Hepatocyte (in vitro differentiated cells): ENCODE measurements around the gene DISC1. TPM values are rescaled to one million over a fixed set of nuclear protein-coding genes. Genes with fewer than 3 reads are reported as not detected.

Experiments
- DNase-seq: peaks from one replicate; pipeline ENCODE4 v3.0.0-alpha.2; 2016; ENCODE audit warnings: low spot score
- H2AFZ ChIP-seq: fragments of 200-600 bp; sonication (generic); 2 replicates; pipeline ENCODE4 v1.6.0; 2016; ENCODE audit warnings: antibody characterized with exemption, mild to moderate bottlenecking
- H3K27ac ChIP-seq: fragments of 200-600 bp; sonication (generic); 2 replicates; pipeline ENCODE4 v1.5.1; 2016; ENCODE audit warnings: mild to moderate bottlenecking
- H3K27me3 ChIP-seq: fragments of 200-600 bp; sonication (generic); 2 replicates; pipeline ENCODE4 v1.6.1; 2016
- H3K36me3 ChIP-seq: fragments of 200-600 bp; sonication (generic); replicated peaks from 2 replicates; pipeline ENCODE4 v1.5.1; 2016; ENCODE audit warnings: low read depth; ENCODE audit not compliant: insufficient read depth
- H3K4me1 ChIP-seq: fragments of 200-600 bp; sonication (generic); 2 replicates; pipeline ENCODE4 v1.5.1; 2016; ENCODE audit warnings: mild to moderate bottlenecking, moderate library complexity; ENCODE audit not compliant: insufficient read depth
- H3K4me2 ChIP-seq: fragments of 200-600 bp; sonication (generic); 2 replicates; pipeline ENCODE4 v1.6.0; 2016
- H3K4me3 ChIP-seq: fragments of 200-600 bp; sonication (generic); 2 replicates; pipeline ENCODE4 v1.5.1; 2016; ENCODE audit warnings: mild to moderate bottlenecking
- H3K79me2 ChIP-seq: fragments of 200-600 bp; sonication (generic); 2 replicates; pipeline ENCODE4 v1.6.0; 2017; ENCODE audit warnings: mild to moderate bottlenecking
- H3K9me2 ChIP-seq: fragments of 200-600 bp; sonication (generic); replicated peaks from 2 replicates; pipeline ENCODE4 v1.6.0; 2017; ENCODE audit warnings: mild to moderate bottlenecking; ENCODE audit not compliant: insufficient read depth
- H3K9me3 ChIP-seq: fragments of 200-600 bp; sonication (generic); 2 replicates; pipeline ENCODE4 v1.5.1; 2016; ENCODE audit warnings: low read depth, mild to moderate bottlenecking
- H4K20me1 ChIP-seq: fragments of 200-600 bp; sonication (generic); 2 replicates; pipeline ENCODE4 v1.6.0; 2016; ENCODE audit warnings: mild to moderate bottlenecking; ENCODE audit not compliant: insufficient read depth, poor library complexity, severe bottlenecking
- CTCF ChIP-seq: fragments of 200-600 bp; sonication (generic); IDR thresholded peaks from 2 replicates; pipeline ENCODE4 v1.5.1; 2016; ENCODE audit warnings: antibody characterized with exemption, mild to moderate bottlenecking; ENCODE audit not compliant: poor library complexity
- EZH2 ChIP-seq: fragments of 200-600 bp; sonication (generic); IDR thresholded peaks from 2 replicates; pipeline ENCODE4 v1.6.1; 2016; ENCODE audit warnings: antibody characterized with exemption, mild to moderate bottlenecking, borderline replicate concordance
- EZH2phosphoT487 ChIP-seq: fragments of 200-600 bp; sonication (generic); IDR thresholded peaks from one replicate; pipeline ENCODE4 v1.6.1; 2018; ENCODE audit warnings: antibody characterized with exemption, mild to moderate bottlenecking, low read depth, moderate library complexity; ENCODE audit not compliant: unreplicated experiment, severe bottlenecking
- WGBS: methylation state at CpG from one replicate; pipeline ENCODE4 v1.1.6; 2016; ENCODE audit warnings: low lambda C conversion rate; ENCODE audit errors: missing lambda C conversion rate; 5-methylcytosine and 5-hydroxymethylcytosine counted together
- polyA plus RNA-seq: library from polyadenylated mRNA; unstranded; fragments of >200 nt; fragmentation: Nextera tagmentation; extraction: Ambion mirVana; gene quantifications from 2 replicates; pipeline ENCODE4 v1.2.1, GENCODE V29; 2016
- total RNA-seq: library from RNA; depleted of rRNA; stranded (reverse); fragments of >200 nt; gene quantifications from 2 replicates; pipeline ENCODE4 v1.2.3, GENCODE V29; 2014

The DISC1 gene
- total and polyA plus RNA-seq, 2 experiments from 2014 or later = 3.0 to 4.7 TPM

- Histone ChIP-seq H3K4me1 (no peaks in the 10 kb centered on the region), H3K27me3 (no peaks in the 10 kb centered on the region), H3K4me2 (no peak overlapping the region), H3K4me3 (no peak overlapping the region), H3K79me2 (no peaks in the 10 kb centered on the region), H3K36me3 (no peaks in the 10 kb centered on the region), H3K9me3 (no peaks in the 10 kb centered on the region), H2AFZ (no peak overlapping the region), H3K27ac (no peak overlapping the region), H3K9me2 (no peaks in the 10 kb centered on the region), H4K20me1 (no peaks in the 10 kb centered on the region)
- TF ChIP-seq EZH2 (no peak), EZH2phosphoT487 (no peak), CTCF (no peak)
- 99% methylated on average over 3 of the region's 3 CpGs for WGBS
- DNase-seq = no peak
Observed at GRCh38 chr1:231856426-231856825, 229.8 kb downstream of the DISC1 start.

- H3K36me3 ChIP-seq = no peaks in the 10 kb centered on the region
- TF ChIP-seq EZH2 (no peak), EZH2phosphoT487 (no peak), CTCF (no peak)
- H3K4me1 ChIP-seq = no peaks in the 10 kb centered on the region
- H3K9me3 ChIP-seq = no peaks in the 10 kb centered on the region
- H2AFZ ChIP-seq = no peak overlapping the region
- no peaks in the 10 kb centered on the region for H4K20me1 ChIP-seq
- no peaks in the 10 kb centered on the region for H3K9me2 ChIP-seq
- H3K4me2 ChIP-seq = no peak overlapping the region
- no peaks in the 10 kb centered on the region for H3K79me2 ChIP-seq
- 84% methylated on average over 4 of the region's 4 CpGs for WGBS
- DNase-seq = no peak
- no peak overlapping the region for H3K27ac ChIP-seq
- H3K27me3 ChIP-seq = no peaks in the 10 kb centered on the region
- H3K4me3 ChIP-seq = no peak overlapping the region
Observed at GRCh38 chr1:231856894-231857293, 230.3 kb downstream of the DISC1 start.

- Histone ChIP-seq H3K9me3 (no peaks in the 10 kb centered on the region), H3K9me2 (no peaks in the 10 kb centered on the region), H3K27ac (no peak overlapping the region), H3K27me3 (no peaks in the 10 kb centered on the region), H3K4me3 (no peak overlapping the region), H3K79me2 (no peaks in the 10 kb centered on the region), H3K36me3 (no peaks in the 10 kb centered on the region), H3K4me2 (no peak overlapping the region), H3K4me1 (no peaks in the 10 kb centered on the region), H2AFZ (no peak overlapping the region), H4K20me1 (no peaks in the 10 kb centered on the region)
- TF ChIP-seq CTCF (no peak), EZH2 (no peak), EZH2phosphoT487 (no peak)
- WGBS = 86% methylated on average over 8 of the region's 8 CpGs
- DNase-seq = no peak
Observed at GRCh38 chr1:231857609-231858135, 231.1 kb downstream of the DISC1 start.
